Measurements from ENCODE around the gene CAPN12. TPM values are rescaled to one million over a fixed set of nuclear protein-coding genes. Genes with fewer than 3 reads are reported as not detected.
A peak's percentile ranks its signal among the peaks of the same experiment; 100 is the strongest.

Gene CAPN12
- total and polyA plus RNA-seq, 4 donors = 3.8 to 28.7 (median 8.8) TPM

- Histone ChIP-seq H3K4me3 (ENCODE audit: low read depth in 1 of 3, low read length in 3 of 3) (no peak overlapping the region), H3K27ac (ENCODE audit: low read depth in 1 of 2, low read length in 2 of 2) (peak overlapping the region in 1 of 2 donors; percentile 14), H3K4me1 (ENCODE audit: control insufficient read depth in 4 of 4, insufficient read depth in 4 of 4, low read length in 3 of 4) (peaks cover 1 to 45% (median 22%) of the 10 kb centered on the region in 4 donors), H3K9me3 (ENCODE audit: control insufficient read depth in 4 of 4, low read length in 3 of 4) (no peaks in the 10 kb centered on the region), H3K9ac (ENCODE audit: low read depth in 1 of 2, low read length in 2 of 2) (no peak overlapping the region), H3K36me3 (ENCODE audit: control insufficient read depth in 4 of 4, insufficient read depth in 3 of 4, low read depth in 1 of 4, low read length in 3 of 4) (peaks cover 15 to 53% (median 30%) of the 10 kb centered on the region in 4 donors), H3K27me3 (ENCODE audit: control insufficient read depth in 4 of 4, insufficient read depth in 4 of 4, low read length in 3 of 4) (no peaks in the 10 kb centered on the region)
- WGBS = 90% methylated on average over 17 of the region's 17 CpGs
- no peak for DNase-seq (ENCODE audit: low spot score)
- no peak for TF ChIP-seq CTCF (IDR thresholded peaks at IDR 0.05; ENCODE audit: low read depth, low read length, missing input control)
- TF ChIP-seq NR2F2 (IDR thresholded peaks at IDR 0.05) = no peak
- TF ChIP-seq JUND (IDR thresholded peaks at IDR 0.05) = no peak
- TF ChIP-seq SP1 (IDR thresholded peaks at IDR 0.05) = no peak
- TF ChIP-seq HNF4A (conservative IDR thresholded peaks at IDR 0.05) = no peak
- no peak for TF ChIP-seq YY1 (IDR thresholded peaks at IDR 0.05)
- TF ChIP-seq HNF4G (IDR thresholded peaks at IDR 0.05) = no peak
- TF ChIP-seq GABPA (IDR thresholded peaks at IDR 0.05 in 1 of 2, conservative IDR thresholded peaks at IDR 0.05 in 1 of 2) = no peak
- TF ChIP-seq RAD21 (IDR thresholded peaks at IDR 0.05) = no peak
- no peak for TF ChIP-seq ZBTB33 (IDR thresholded peaks at IDR 0.05)
- no peak for TF ChIP-seq TAF1 (conservative IDR thresholded peaks at IDR 0.05)
- TF ChIP-seq, protein P1, sequence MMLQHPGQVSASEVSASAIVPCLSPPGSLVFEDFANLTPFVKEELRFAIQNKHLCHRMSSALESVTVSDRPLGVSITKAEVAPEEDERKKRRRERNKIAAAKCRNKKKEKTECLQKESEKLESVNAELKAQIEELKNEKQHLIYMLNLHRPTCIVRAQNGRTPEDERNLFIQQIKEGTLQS (IDR thresholded peaks at IDR 0.05) = no peak
- TF ChIP-seq FOXA2 (IDR thresholded peaks at IDR 0.05) = no peak
- no peak for TF ChIP-seq REST (IDR thresholded peaks at IDR 0.05)
- no peak for TF ChIP-seq RXRA (IDR thresholded peaks at IDR 0.05)
- no peak for TF ChIP-seq EGR1 (IDR thresholded peaks at IDR 0.05; ENCODE audit: low read depth in 2 of 2)
- TF ChIP-seq FOXA1 (IDR thresholded peaks at IDR 0.05) = no peak
- TF ChIP-seq, protein P2, sequence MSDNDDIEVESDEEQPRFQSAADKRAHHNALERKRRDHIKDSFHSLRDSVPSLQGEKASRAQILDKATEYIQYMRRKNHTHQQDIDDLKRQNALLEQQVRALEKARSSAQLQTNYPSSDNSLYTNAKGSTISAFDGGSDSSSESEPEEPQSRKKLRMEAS (IDR thresholded peaks at IDR 0.05) = no peak
These were observed 16.9 kb downstream of the CAPN12 start for GRCh38 chr19:38727306-38727867.
